Mucosa of gallbladder (tissue), 1 donor: ENCODE data around the gene THOP1. TPM values are rescaled to one million over a fixed set of nuclear protein-coding genes. Genes with fewer than 3 reads are reported as not detected.
"Not testable (repeated sequence)": the region's sequence is repeated elsewhere in the genome, so short reads cannot be mapped to it uniquely, and the experiment has no call there.

ENCODE experiments used
- DNase-seq: peaks from one replicate; pipeline ENCODE4 v3.0.0-alpha.2; 2020; ENCODE audit warnings: low spot score
- total RNA-seq: library from RNA; stranded (reverse); gene quantifications from one replicate; pipeline ENCODE4 v1.2.1, GENCODE V29; 2021
- donor health status: DM: no; HTN: no; CAD: no.

Gene THOP1
- total RNA-seq, 1 donor from 2014 or later = 44.5 TPM

- not testable (repeated sequence) for DNase-seq
Observed at GRCh38 chr19:2817237-2817829, 32.0 kb downstream of the THOP1 start.

GRCh38 chr19:2819540-2820111 is 34.3 kb downstream of the THOP1 start, which contains the start of gene ZNF554:
Gene ZNF554, plus strand, starts transcription at chr19:2819868. Its CDS starts 204 bp downstream, at chr19:2820072.
- peak; percentile 97 for DNase-seq

- no peak for DNase-seq
Observed at GRCh38 chr19:2820112-2820702, 34.9 kb downstream of the THOP1 start.

- DNase-seq = no peak
Observed at GRCh38 chr19:2822846-2823245, 37.5 kb downstream of the THOP1 start.

- DNase-seq = no peak
Observed at GRCh38 chr19:2823646-2824045, 38.3 kb downstream of the THOP1 start.

GRCh38 chr19:2824129-2824528 is 38.8 kb downstream of the THOP1 start:
- DNase-seq = no peak

- no peak for DNase-seq
Observed at GRCh38 chr19:2827022-2827421, 41.7 kb downstream of the THOP1 start.

- no peak for DNase-seq
Observed at GRCh38 chr19:2827840-2828489, 42.7 kb downstream of the THOP1 start.

GRCh38 chr19:2834294-2834871 is 49.1 kb downstream of the THOP1 start:
- DNase-seq = no peak

GRCh38 chr19:2837430-2837829 is 52.1 kb downstream of the THOP1 start:
- DNase-seq = no peak

GRCh38 chr19:2840794-2841791 is 55.8 kb downstream of the THOP1 start, which contains the start of gene ZNF555:
Gene ZNF555, plus strand, starts transcription at chr19:2841475. Its CDS starts 98 bp downstream, at chr19:2841573.
- DNase-seq = peak; percentile 100

- DNase-seq = no peak
Observed at GRCh38 chr19:2841855-2842574, 56.7 kb downstream of the THOP1 start.

GRCh38 chr19:2845107-2845506 is 59.8 kb downstream of the THOP1 start:
- DNase-seq = no peak

- DNase-seq = no peak
Observed at GRCh38 chr19:2846180-2846894, 61.0 kb downstream of the THOP1 start.

- DNase-seq = no peak
Observed at GRCh38 chr19:2847507-2847906, 62.2 kb downstream of the THOP1 start.

- no peak for DNase-seq
Observed at GRCh38 chr19:2848616-2849015, 63.3 kb downstream of the THOP1 start.

- no peak for DNase-seq
Observed at GRCh38 chr19:2850256-2850925, 65.1 kb downstream of the THOP1 start.

- no peak for DNase-seq
Observed at GRCh38 chr19:2852598-2852997, 67.3 kb downstream of the THOP1 start.

GRCh38 chr19:2853015-2853606 is 67.8 kb downstream of the THOP1 start:
- no peak for DNase-seq
